Testis (tissue), 3 donors: ENCODE results near the gene SLC7A7. TPM values are rescaled to one million over a fixed set of nuclear protein-coding genes. Genes with fewer than 3 reads are reported as not detected.

ENCODE experiments used
- DNase-seq: peaks from one replicate; pipeline ENCODE4 v3.0.0-alpha.2; 2019
- H3K27ac ChIP-seq, 2 donors: fragments of 200-600 bp; sonication (generic); one replicate each; pipeline ENCODE4 v1.5.1; 2019
- H3K27me3 ChIP-seq: fragments of 200-600 bp; sonication (generic); one replicate; pipeline ENCODE4 v1.5.1; 2019
- H3K36me3 ChIP-seq: fragments of 200-600 bp; sonication (generic); one replicate; pipeline ENCODE4 v1.5.1; 2017; ENCODE audit warnings: low read depth; ENCODE audit errors: missing control alignments
- H3K4me1 ChIP-seq: fragments of 200-600 bp; sonication (generic); one replicate; pipeline ENCODE4 v1.5.1; 2019
- H3K4me3 ChIP-seq, 2 donors: fragments of 200-600 bp; sonication (generic); one replicate each; pipeline ENCODE4 v1.5.1; 2017 to 2019
- H3K9me3 ChIP-seq: fragments of 200-600 bp; sonication (generic); one replicate; pipeline ENCODE4 v1.5.1; 2017
- POLR2A ChIP-seq: fragments of 450-650 bp; IDR thresholded peaks from one replicate; pipeline ENCODE4 v1.6.1; 2017; ENCODE audit warnings: antibody characterized with exemption, mild to moderate bottlenecking, moderate library complexity
- WGBS, 2 donors: methylation state at CpG; one replicate each; pipeline ENCODE4 v1.1.5; 2018; 5-methylcytosine and 5-hydroxymethylcytosine counted together
- intact Hi-C: fragments of 100-400 bp; cut with DNase I; formaldehyde crosslinking; loops from one replicate; pipeline ENCODE4 v1.15.1; 2023; ENCODE audit warnings: low total_unique reads
- polyA plus RNA-seq: library from polyadenylated mRNA; stranded (reverse); fragments of 350-450 nt; fragmentation: Illumina TruSeq; extraction: RNeasy Lipid Tissue Mini Kit (QIAGEN cat#74804); gene quantifications from one replicate; pipeline ENCODE4 v1.2.3, GENCODE V29; 2014; ENCODE audit warnings: low read depth, low replicate concordance; ENCODE audit not compliant: insufficient read depth
- total RNA-seq, 2 donors: library from RNA; depleted of rRNA; stranded (reverse); fragments of >200 nt; gene quantifications; one replicate each; pipeline ENCODE4 v1.2.3, GENCODE V29; 2016
- TF ChIP-seq, protein P1 (sequence below), 3 experiments: fragments of 450-650 bp in 2 of 3; fragments of 200-600 bp in 1 of 3; sonication (generic) in 1 of 3; IDR thresholded peaks; one replicate each; pipeline ENCODE4 v1.5.1; 2016 to 2019; ENCODE audit warnings: antibody characterized with exemption in 3 of 3, mild to moderate bottlenecking in 2 of 3, moderate library complexity in 1 of 3

The SLC7A7 gene
- total and polyA plus RNA-seq, 3 donors from 2014 or later: 22.2 to 77.1 (median 34.7) TPM

- Histone ChIP-seq H3K4me1 (peaks cover 16% of the 10 kb centered on the region), H3K27ac (no peak overlapping the region), H3K4me3 (no peak overlapping the region), H3K27me3 (no peaks in the 10 kb centered on the region), H3K9me3 (no peaks in the 10 kb centered on the region), H3K36me3 (no peaks in the 10 kb centered on the region)
- intact Hi-C loops: no loop called here
- DNase-seq: no peak
- WGBS, 2 donors: 30 to 47% methylated on average over 8 of the region's 8 CpGs
- TF ChIP-seq, protein P1, sequence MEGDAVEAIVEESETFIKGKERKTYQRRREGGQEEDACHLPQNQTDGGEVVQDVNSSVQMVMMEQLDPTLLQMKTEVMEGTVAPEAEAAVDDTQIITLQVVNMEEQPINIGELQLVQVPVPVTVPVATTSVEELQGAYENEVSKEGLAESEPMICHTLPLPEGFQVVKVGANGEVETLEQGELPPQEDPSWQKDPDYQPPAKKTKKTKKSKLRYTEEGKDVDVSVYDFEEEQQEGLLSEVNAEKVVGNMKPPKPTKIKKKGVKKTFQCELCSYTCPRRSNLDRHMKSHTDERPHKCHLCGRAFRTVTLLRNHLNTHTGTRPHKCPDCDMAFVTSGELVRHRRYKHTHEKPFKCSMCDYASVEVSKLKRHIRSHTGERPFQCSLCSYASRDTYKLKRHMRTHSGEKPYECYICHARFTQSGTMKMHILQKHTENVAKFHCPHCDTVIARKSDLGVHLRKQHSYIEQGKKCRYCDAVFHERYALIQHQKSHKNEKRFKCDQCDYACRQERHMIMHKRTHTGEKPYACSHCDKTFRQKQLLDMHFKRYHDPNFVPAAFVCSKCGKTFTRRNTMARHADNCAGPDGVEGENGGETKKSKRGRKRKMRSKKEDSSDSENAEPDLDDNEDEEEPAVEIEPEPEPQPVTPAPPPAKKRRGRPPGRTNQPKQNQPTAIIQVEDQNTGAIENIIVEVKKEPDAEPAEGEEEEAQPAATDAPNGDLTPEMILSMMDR (IDR thresholded peaks at IDR 0.05): no peak
- TF ChIP-seq POLR2A: no peak
Measured at GRCh38 chr14:22824711-22825359, 9.6 kb upstream of the SLC7A7 start.

DNA sequence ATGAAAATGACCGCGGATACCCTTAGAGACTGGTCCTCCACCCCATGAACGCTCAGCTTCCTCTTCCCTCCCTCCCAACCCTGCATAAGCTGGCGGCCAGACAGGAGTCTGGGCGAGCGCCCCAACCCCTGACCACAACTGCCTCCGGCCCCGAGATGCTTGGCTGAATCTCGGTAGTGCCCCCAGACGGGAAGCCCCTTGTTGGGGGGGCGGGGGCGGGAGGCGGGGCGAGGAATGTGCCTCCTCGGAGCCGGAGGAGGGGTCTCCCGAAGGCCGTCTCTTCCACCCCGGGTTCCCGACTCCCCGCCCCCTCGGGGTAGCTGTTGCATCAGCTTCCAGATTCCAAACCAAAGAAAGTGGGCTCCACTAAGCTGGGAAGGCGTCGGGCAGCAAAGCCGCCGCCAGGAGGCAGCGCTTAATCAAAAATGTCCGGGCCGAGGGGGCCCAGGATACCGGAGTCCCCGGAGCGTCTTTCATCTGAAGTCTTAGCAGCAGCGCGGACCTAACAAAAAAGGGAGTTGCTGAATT, 7.4 kb upstream of the SLC7A7 start:
- no peak for TF ChIP-seq POLR2A
- TF ChIP-seq, protein P1 (IDR thresholded peaks at IDR 0.05): peak; percentile 40 to 75 (median 70)
- Histone ChIP-seq H3K4me1 (peaks cover 16% of the 10 kb centered on the region), H3K27me3 (no peaks in the 10 kb centered on the region), H3K9me3 (no peaks in the 10 kb centered on the region), H3K36me3 (no peaks in the 10 kb centered on the region), H3K4me3 (peak overlapping the region; percentile 32 to 58), H3K27ac (no peak overlapping the region)
- intact Hi-C loops: no loop called here
- DNase-seq: peak; percentile 65
- 1% methylated on average over 12 to 34 of the region's 34 CpGs for WGBS, 2 donors

- Histone ChIP-seq H3K4me3 (peak overlapping the region; percentile 32 to 58), H3K4me1 (peaks cover 16% of the 10 kb centered on the region), H3K27ac (no peak overlapping the region), H3K36me3 (no peaks in the 10 kb centered on the region), H3K27me3 (no peaks in the 10 kb centered on the region), H3K9me3 (no peaks in the 10 kb centered on the region)
- intact Hi-C loops: no loop called here
- WGBS, 2 donors: 43 to 50% methylated on average over 17 to 31 of the region's 32 CpGs
- no peak for TF ChIP-seq POLR2A
- TF ChIP-seq, protein P1 (IDR thresholded peaks at IDR 0.05): no peak
- DNase-seq: no peak
Measured at GRCh38 chr14:22822016-22822570, 6.9 kb upstream of the SLC7A7 start.

DNA sequence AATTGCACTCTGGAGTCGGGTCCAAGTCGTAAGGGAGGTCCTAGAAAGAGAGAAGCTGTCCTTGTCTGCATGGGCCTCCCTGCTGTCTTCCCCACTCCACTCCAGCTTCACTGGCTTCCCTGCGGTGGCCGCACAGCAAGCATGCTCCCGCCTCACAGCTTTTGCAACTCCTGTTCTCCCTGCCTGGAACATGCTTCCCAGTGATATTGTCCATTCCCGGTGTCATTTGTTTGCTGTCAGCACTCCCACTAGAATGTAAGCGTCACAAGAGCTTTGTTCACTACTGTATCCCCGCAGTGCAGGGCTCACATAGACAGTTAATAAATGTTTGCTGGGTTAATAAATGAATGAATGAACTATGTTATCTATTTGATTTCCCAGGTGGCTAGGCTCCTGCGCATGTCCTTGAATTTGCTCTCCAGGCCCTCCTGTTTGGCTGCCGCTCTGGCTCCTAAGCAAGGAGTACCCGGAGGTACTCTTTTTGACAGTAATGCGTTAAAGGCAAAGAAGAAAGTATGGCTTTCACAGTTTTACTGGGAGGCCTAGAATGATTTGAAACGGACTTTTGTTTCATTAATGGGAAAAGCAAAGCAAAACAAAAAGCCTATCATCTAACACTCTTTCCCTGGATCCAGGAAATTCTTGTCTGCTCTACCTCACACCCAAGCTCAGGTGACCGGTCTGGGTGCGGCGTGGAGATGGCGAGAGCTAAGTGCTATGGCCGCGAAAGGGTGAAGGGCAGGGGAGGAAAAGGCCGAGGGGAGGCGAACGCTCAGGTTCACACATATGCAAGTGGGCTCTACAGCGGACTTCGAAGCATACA, 6.2 kb upstream of the SLC7A7 start:
- Histone ChIP-seq H3K27ac (no peak overlapping the region), H3K4me1 (peaks cover 16% of the 10 kb centered on the region), H3K9me3 (no peaks in the 10 kb centered on the region), H3K27me3 (no peaks in the 10 kb centered on the region), H3K36me3 (no peaks in the 10 kb centered on the region), H3K4me3 (peak overlapping the region in 1 of 2 donors; percentile 58)
- no peak for DNase-seq
- intact Hi-C loops: no loop called here
- WGBS, 2 donors: 58 to 61% methylated on average over 24 of the region's 24 CpGs
- TF ChIP-seq, protein P1 (IDR thresholded peaks at IDR 0.05): no peak
- no peak for TF ChIP-seq POLR2A
